Activated naive CD4-positive, alpha-beta T cell treated with anti-CD3 and anti-CD28 coated beads, Interleukin-2, amount 50 U/mL, for 24 hours (primary cell): Measurements from ENCODE around the gene GJA3.
"Not testable (repeated sequence)": the region's sequence is repeated elsewhere in the genome, so short reads cannot be mapped to it uniquely, and the experiment has no call there.

ENCODE experiments used
- H3K27ac Mint-ChIP-seq: one replicate; pipeline ENCODE4 v1.8.0; 2021; ENCODE audit warnings: mild to moderate bottlenecking, mixed read lengths
- H3K27me3 Mint-ChIP-seq: one replicate; pipeline ENCODE4 v1.8.0; 2021; ENCODE audit warnings: mixed read lengths
- H3K36me3 Mint-ChIP-seq: one replicate; pipeline ENCODE4 v1.8.0; 2021; ENCODE audit warnings: mixed read lengths
- H3K4me1 Mint-ChIP-seq: one replicate; pipeline ENCODE4 v1.8.0; 2021; ENCODE audit warnings: mixed read lengths
- H3K4me3 Mint-ChIP-seq: one replicate; pipeline ENCODE4 v1.8.0; 2021; ENCODE audit warnings: mild to moderate bottlenecking, mixed read lengths
- H3K9me3 Mint-ChIP-seq: one replicate; pipeline ENCODE4 v1.8.0; 2021; ENCODE audit warnings: mixed read lengths

GJA3 gene

GRCh38 chr13:20168396-20168795 lies 7.5 kb upstream of the GJA3 start:
- peaks cover 34% of the 10 kb centered on the region for H3K27me3 Mint-ChIP-seq

GRCh38 chr13:20165417-20166257 lies 4.8 kb upstream of the GJA3 start:
- H3K27me3 Mint-ChIP-seq: peaks cover 32% of the 10 kb centered on the region
- no peak overlapping the region for H3K27ac Mint-ChIP-seq
- no peak overlapping the region for H3K4me3 Mint-ChIP-seq
- no peaks in the 10 kb centered on the region for H3K36me3 Mint-ChIP-seq
- no peaks in the 10 kb centered on the region for H3K9me3 Mint-ChIP-seq
- H3K4me1 Mint-ChIP-seq: peaks cover 7% of the 10 kb centered on the region

More at GRCh38 chr13:20168396-20168795, 7.5 kb upstream of the GJA3 start:
- Mint-ChIP-seq H3K4me1 (no peaks in the 10 kb centered on the region), H3K4me3 (no peak overlapping the region), H3K9me3 (no peaks in the 10 kb centered on the region), H3K27ac (no peak overlapping the region), H3K36me3 (no peaks in the 10 kb centered on the region)

GRCh38 chr13:20161951-20162300 lies 1.1 kb upstream of the GJA3 start:
- Mint-ChIP-seq H3K36me3 (no peaks in the 10 kb centered on the region), H3K4me3 (peak overlapping the region; percentile 64), H3K27ac (no peak overlapping the region), H3K9me3 (no peaks in the 10 kb centered on the region), H3K27me3 (peaks cover 37% of the 10 kb centered on the region), H3K4me1 (peaks cover 16% of the 10 kb centered on the region)

- Mint-ChIP-seq H3K27ac (no peak overlapping the region), H3K36me3 (no peaks in the 10 kb centered on the region), H3K4me1 (peaks cover 16% of the 10 kb centered on the region), H3K27me3 (peaks cover 34% of the 10 kb centered on the region), H3K4me3 (peak overlapping the region; percentile 64), H3K9me3 (no peaks in the 10 kb centered on the region)
These were observed 561 bp upstream of the GJA3 start for GRCh38 chr13:20161275-20161950.

- Mint-ChIP-seq H3K4me1 (peaks cover 16% of the 10 kb centered on the region), H3K9me3 (no peaks in the 10 kb centered on the region), H3K4me3 (peak overlapping the region; percentile 85), H3K27ac (no peak overlapping the region), H3K27me3 (peaks cover 29% of the 10 kb centered on the region), H3K36me3 (no peaks in the 10 kb centered on the region)
These were observed 1.1 kb downstream of the GJA3 start for GRCh38 chr13:20159646-20160305.

- Mint-ChIP-seq H3K27ac (no peak overlapping the region), H3K4me1 (peaks cover 16% of the 10 kb centered on the region), H3K36me3 (no peaks in the 10 kb centered on the region), H3K4me3 (no peak overlapping the region), H3K27me3 (peaks cover 23% of the 10 kb centered on the region), H3K9me3 (no peaks in the 10 kb centered on the region)
These were observed 3.6 kb downstream of the GJA3 start for GRCh38 chr13:20157151-20157796.

- Mint-ChIP-seq H3K27ac (no peak overlapping the region), H3K9me3 (no peaks in the 10 kb centered on the region), H3K4me3 (no peak overlapping the region), H3K27me3 (peaks cover 25% of the 10 kb centered on the region), H3K36me3 (no peaks in the 10 kb centered on the region), H3K4me1 (peaks cover 11% of the 10 kb centered on the region)
These were observed 4.2 kb downstream of the GJA3 start for GRCh38 chr13:20156702-20157101.

- not testable (repeated sequence) for H3K27ac Mint-ChIP-seq, H3K4me3 Mint-ChIP-seq, H3K9me3 Mint-ChIP-seq, H3K4me1 Mint-ChIP-seq, H3K36me3 Mint-ChIP-seq
- H3K27me3 Mint-ChIP-seq: peaks cover 21% of the 10 kb centered on the region
These were observed 7.6 kb downstream of the GJA3 start for GRCh38 chr13:20153290-20153689.

- Mint-ChIP-seq H3K4me1 (no peaks in the 10 kb centered on the region), H3K9me3 (no peaks in the 10 kb centered on the region), H3K36me3 (peaks cover 2% of the 10 kb centered on the region), H3K27ac (no peak overlapping the region), H3K27me3 (peaks cover 20% of the 10 kb centered on the region), H3K4me3 (no peak overlapping the region)
These were observed 9.2 kb downstream of the GJA3 start for GRCh38 chr13:20151612-20152011.

- no peaks in the 10 kb centered on the region for H3K4me1 Mint-ChIP-seq
- no peak overlapping the region for H3K27ac Mint-ChIP-seq
- no peaks in the 10 kb centered on the region for H3K9me3 Mint-ChIP-seq
- H3K4me3 Mint-ChIP-seq: no peak overlapping the region
- peaks cover 20% of the 10 kb centered on the region for H3K27me3 Mint-ChIP-seq
- H3K36me3 Mint-ChIP-seq: peaks cover 2% of the 10 kb centered on the region
These were observed 9.8 kb downstream of the GJA3 start for GRCh38 chr13:20151016-20151415.

GRCh38 chr13:20150561-20150960 lies 10.3 kb downstream of the GJA3 start:
- H3K4me3 Mint-ChIP-seq: no peak overlapping the region
- no peaks in the 10 kb centered on the region for H3K4me1 Mint-ChIP-seq
- peaks cover 20% of the 10 kb centered on the region for H3K27me3 Mint-ChIP-seq
- no peaks in the 10 kb centered on the region for H3K9me3 Mint-ChIP-seq
- no peak overlapping the region for H3K27ac Mint-ChIP-seq
- peaks cover 2% of the 10 kb centered on the region for H3K36me3 Mint-ChIP-seq

GRCh38 chr13:20149762-20150161 lies 11.1 kb downstream of the GJA3 start:
- no peaks in the 10 kb centered on the region for H3K9me3 Mint-ChIP-seq

GRCh38 chr13:20148501-20149183 lies 12.2 kb downstream of the GJA3 start:
- H3K9me3 Mint-ChIP-seq: no peaks in the 10 kb centered on the region
- H3K4me3 Mint-ChIP-seq: no peak overlapping the region

More at GRCh38 chr13:20149762-20150161, 11.1 kb downstream of the GJA3 start:
- no peak overlapping the region for H3K4me3 Mint-ChIP-seq
- H3K27me3 Mint-ChIP-seq: peaks cover 21% of the 10 kb centered on the region
- no peaks in the 10 kb centered on the region for H3K4me1 Mint-ChIP-seq
- H3K36me3 Mint-ChIP-seq: peaks cover 2% of the 10 kb centered on the region
- H3K27ac Mint-ChIP-seq: peak overlapping the region; percentile 8

GRCh38 chr13:20146381-20146780 lies 14.5 kb downstream of the GJA3 start:
- Mint-ChIP-seq H3K27ac (no peak overlapping the region), H3K9me3 (no peaks in the 10 kb centered on the region), H3K36me3 (peaks cover 2% of the 10 kb centered on the region), H3K27me3 (peaks cover 34% of the 10 kb centered on the region), H3K4me3 (no peak overlapping the region), H3K4me1 (peaks cover 8% of the 10 kb centered on the region)

More at GRCh38 chr13:20148501-20149183, 12.2 kb downstream of the GJA3 start:
- H3K36me3 Mint-ChIP-seq: peaks cover 2% of the 10 kb centered on the region
- peaks cover 25% of the 10 kb centered on the region for H3K27me3 Mint-ChIP-seq
- H3K4me1 Mint-ChIP-seq: no peaks in the 10 kb centered on the region
- no peak overlapping the region for H3K27ac Mint-ChIP-seq

GRCh38 chr13:20145521-20145920 lies 15.3 kb downstream of the GJA3 start:
- Mint-ChIP-seq H3K27ac (no peak overlapping the region), H3K4me3 (no peak overlapping the region), H3K27me3 (peaks cover 42% of the 10 kb centered on the region), H3K36me3 (peaks cover 2% of the 10 kb centered on the region), H3K9me3 (no peaks in the 10 kb centered on the region), H3K4me1 (peaks cover 8% of the 10 kb centered on the region)
